WI38 (cell line): ENCODE measurements around the gene GCDH.
A peak's percentile ranks its signal among the peaks of the same experiment; 100 is the strongest.

Source experiments
- H3K4me3 ChIP-seq: 2 replicates; pipeline ENCODE4 v1.5.1; 2011; ENCODE audit warnings: low read depth, mild to moderate bottlenecking, control low read depth, low read length
- TF ChIP-seq, protein P1 (sequence below): IDR thresholded peaks from 2 replicates; pipeline ENCODE4 v1.5.1; 2012; ENCODE audit warnings: low read depth, mild to moderate bottlenecking, control low read depth, low read length

Gene GCDH

DNA sequence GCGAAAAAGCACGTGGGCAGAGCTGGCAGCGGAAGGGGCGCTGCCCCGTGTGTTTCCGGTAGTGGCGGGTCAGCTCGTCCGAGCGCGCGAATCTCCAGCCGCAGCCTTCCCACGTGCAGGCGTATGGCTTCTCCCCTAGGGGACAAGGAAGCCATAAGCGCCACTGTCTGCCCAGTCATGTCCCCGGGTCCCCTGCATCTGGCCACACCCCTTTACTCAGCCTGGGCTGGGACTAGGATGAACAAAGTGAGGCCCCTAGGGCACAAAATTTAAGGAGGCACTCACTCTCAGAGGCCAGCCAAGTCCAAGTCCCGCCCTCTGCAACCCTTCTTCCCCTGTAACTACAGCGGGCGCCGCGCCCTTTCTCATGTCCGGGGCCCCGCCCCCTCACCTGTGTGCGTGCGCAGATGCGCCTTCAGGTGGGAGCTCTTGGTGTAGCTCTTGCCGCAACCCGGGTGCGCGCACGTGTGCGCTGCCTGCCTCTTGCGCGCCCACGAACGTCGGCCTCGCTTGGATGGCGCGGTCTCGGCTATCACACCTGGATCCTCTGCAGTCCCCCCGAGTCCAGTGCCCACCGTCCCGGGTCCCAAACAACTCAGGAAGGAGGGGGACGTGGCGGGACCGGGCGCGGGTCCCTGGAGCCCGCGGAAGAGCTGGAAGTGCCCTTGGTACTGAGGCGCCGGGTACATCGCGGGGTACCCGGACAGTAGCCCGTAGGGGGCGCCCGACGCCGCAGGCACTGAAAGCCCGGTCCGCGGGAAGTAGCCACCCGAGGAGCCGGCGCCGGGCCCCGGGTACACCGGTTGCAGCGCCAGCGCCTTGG, 5.8 kb upstream of the GCDH start:
- peak overlapping the region; percentile 1; the same call in 1 of the 2 replicates for H3K4me3 ChIP-seq
- TF ChIP-seq, protein P1, sequence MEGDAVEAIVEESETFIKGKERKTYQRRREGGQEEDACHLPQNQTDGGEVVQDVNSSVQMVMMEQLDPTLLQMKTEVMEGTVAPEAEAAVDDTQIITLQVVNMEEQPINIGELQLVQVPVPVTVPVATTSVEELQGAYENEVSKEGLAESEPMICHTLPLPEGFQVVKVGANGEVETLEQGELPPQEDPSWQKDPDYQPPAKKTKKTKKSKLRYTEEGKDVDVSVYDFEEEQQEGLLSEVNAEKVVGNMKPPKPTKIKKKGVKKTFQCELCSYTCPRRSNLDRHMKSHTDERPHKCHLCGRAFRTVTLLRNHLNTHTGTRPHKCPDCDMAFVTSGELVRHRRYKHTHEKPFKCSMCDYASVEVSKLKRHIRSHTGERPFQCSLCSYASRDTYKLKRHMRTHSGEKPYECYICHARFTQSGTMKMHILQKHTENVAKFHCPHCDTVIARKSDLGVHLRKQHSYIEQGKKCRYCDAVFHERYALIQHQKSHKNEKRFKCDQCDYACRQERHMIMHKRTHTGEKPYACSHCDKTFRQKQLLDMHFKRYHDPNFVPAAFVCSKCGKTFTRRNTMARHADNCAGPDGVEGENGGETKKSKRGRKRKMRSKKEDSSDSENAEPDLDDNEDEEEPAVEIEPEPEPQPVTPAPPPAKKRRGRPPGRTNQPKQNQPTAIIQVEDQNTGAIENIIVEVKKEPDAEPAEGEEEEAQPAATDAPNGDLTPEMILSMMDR: 0 out of 2 replicates have a peak, but pooled peaks have one; percentile 29

DNA sequence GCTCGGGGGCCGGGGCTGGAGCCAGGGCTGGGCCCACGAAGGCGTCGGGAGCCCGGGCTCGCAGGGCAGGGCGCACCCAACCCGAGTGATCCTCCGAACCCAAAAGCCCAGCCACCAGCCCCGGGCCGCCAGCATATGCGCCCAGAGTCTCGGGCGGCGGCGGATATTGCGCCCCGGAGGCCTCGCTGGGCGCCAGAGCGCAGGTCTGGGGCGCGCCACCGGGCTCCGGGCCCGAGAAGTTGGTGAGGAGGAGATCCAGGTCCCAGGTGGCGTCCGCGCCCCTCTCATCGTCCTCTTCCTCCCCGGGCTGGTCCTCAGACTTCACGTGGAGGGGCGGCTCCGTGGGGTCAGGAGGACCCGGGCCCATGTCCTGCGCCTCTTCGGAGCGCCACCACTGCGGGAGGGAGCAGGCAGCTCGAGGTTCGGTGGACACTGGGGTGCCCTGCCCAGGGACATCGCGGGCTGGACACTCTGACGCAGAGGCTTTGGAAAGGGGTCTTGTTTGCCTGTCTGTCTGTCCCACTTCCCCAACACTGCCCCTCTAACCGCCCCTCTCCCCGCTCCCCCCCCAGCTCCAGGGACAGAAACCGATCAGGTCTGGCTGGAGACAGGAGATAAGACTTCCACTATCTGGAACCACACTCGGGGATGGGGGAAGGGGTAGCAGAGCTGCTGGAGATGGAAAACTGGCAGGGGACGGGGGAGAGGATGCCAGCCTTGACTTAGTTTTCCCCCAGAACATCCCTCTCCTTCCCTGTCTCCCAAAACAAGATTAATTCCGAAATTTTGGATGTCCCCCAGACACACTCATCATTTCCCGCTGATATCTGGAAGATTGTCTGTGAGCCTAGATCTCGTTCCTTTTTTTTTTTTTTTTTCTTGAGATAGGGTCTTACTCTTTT, 5.0 kb upstream of the GCDH start:
- H3K4me3 ChIP-seq: peak overlapping the region; percentile 1; the same call in 1 of the 2 replicates
- TF ChIP-seq, protein P1: no peak

DNA sequence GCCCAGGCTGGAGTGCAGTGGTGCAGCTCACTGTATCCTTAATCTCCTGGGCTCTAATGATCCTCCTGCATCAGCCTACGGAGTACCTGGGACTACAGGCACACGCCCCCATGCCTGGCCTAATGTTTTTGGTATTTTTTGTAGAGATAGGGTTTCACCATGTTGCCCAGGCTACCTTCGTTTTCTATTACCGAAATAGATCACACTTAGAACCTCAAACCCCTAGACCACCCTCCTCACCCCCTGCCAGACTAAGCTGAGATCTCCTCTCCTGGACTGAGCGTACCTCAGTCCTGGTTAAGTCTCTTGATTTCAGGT, 4.3 kb upstream of the GCDH start:
- no peak overlapping the region for H3K4me3 ChIP-seq
- TF ChIP-seq, protein P1: no peak

DNA sequence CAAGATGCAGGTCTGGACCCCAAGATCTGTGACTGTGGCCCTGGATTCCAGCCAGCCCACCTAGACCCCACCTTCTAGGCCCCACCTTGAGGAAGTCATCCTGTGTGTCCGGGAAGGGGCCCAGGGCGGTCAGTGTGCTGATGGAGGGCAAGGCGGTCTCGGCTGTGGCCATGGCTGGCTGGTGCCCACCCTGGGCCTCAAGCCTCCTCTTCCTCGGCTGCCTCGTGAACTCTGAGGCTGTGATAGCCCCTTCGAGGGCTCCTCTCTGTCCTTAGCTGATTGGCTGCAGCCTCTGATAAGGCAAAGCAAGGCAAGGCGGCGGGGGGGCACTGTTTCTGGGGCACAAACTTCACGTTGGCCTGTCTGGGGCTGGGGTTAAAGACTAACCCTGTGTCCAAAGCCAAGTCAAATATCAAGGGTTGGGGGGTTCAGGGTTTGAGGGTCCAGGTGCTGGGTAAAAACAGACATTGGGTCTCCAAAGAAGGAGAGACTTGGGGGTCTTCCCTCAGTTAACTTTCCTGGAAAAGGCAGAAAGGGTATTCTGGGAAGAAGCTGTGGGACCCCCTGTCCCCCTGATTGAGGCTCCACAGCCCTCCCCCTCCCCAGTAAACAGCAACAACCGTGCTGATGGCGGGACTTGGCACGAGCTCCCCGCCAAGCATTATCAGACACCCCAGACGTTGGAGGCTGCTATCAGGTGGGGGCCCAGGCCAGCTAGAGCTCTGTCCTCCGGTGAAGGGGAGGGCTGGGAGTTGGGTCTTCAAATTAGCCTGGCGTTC, 3.8 kb upstream of the GCDH start, which contains the start of gene KLF1:
TSS of gene KLF1 (minus strand) at position 233 of the 779 bp plus-strand sequence. CDS start at position 172, 61 bp downstream.
- no peak within 1 kb of the TSS for H3K4me3 ChIP-seq

DNA sequence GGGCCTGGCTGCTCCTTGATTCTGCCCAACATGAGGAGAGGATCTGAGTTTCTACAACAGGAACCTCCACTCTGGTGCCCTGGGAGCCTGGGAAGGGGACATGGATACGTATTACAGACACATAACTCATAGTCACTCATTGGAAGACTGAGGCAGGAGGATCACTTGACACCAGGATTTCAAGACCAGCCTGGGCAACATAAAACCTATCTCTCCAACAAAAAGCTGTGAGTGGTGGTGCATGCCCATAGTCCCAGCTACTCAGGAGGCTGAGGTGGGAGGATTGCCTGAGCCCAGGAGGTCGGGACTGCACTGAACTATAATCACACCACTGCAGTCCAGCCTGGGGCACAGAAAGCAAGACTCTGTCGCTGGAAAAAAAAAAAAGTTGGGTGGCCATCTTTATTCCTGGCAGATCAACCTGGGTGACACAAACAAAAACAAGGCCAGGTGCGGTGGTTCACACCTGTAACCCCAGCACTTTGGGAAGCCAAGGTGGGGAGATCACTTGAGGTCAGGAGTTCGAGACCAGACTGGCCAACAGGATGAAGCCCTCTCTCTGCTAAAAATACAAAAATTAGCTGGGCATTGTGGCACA, 2.9 kb upstream of the GCDH start:
- no peak overlapping the region for H3K4me3 ChIP-seq
- TF ChIP-seq, protein P1: no peak

More for the DNA sequence above, 3.8 kb upstream of the GCDH start, which contains the start of gene KLF1:
- TF ChIP-seq, protein P1: no peak

DNA sequence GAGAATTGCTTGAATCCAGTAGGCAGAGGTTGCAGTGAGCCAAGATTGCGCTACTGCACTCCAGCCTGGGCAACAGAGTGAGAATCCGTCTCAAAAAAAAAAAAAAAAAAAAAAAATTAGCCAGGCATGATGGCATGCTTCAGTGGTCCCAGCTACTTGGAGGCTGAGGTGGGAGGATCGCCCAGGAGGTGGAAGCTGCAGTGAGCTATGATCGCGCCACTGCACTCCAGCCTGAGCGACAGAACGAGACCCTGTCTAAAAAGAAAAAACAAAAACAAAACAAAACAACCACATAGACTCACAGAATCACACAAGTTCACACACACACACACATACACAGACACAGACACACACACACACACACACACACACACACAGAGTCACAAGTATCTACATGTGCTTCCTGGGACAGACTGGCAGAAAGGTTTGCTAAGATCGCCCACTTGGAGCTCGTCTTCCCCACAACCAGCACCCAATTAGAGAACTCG, 617 bp upstream of the GCDH start:
- peak overlapping the region; percentile 34 for H3K4me3 ChIP-seq

DNA sequence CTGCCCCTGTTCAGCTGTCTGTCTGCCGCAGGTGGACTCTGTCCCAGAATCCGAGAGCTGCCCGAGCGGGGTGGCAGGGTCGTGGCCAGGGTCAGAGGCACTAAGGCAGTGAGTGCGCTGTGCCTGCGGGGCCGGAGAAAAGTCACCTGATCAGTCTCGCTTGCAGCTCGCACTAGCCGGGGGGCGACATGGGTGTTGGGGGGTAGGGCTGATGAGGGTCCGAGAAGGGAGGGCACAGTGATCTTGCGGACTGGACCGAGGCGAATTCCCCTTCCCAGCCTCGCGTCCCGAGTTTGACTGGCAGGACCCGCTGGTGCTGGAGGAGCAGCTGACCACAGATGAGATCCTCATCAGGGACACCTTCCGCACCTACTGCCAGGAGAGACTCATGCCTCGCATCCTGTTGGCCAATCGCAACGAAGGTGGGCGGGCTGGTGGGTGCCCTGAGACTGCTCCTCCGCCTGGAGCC, 627 bp downstream of the GCDH start:
- TF ChIP-seq, protein P1: no peak
- peak overlapping the region; percentile 74 for H3K4me3 ChIP-seq
